GM23248 (cell line): Measurements from ENCODE around the gene CCNF. TPM values are rescaled to one million over a fixed set of nuclear protein-coding genes. Genes with fewer than 3 reads are reported as not detected.

Experiments used
- DNase-seq: peaks from one replicate; pipeline ENCODE4 v3.0.0-alpha.2; 2015
- H2AFZ ChIP-seq: fragments of 200-600 bp; sonication (generic); 2 replicates; pipeline ENCODE4 v1.6.1; 2016; ENCODE audit warnings: antibody characterized with exemption
- H3F3A ChIP-seq: fragments of 200-600 bp; sonication (generic); 2 replicates; pipeline ENCODE4 v1.6.1; 2016; ENCODE audit warnings: mild to moderate bottlenecking, antibody characterized with exemption, mixed run types; ENCODE audit not compliant: insufficient read depth
- H3K27ac ChIP-seq: fragments of 200-600 bp; sonication (generic); 2 replicates; pipeline ENCODE4 v1.5.1; 2016; ENCODE audit warnings: mild to moderate bottlenecking
- H3K27me3 ChIP-seq: fragments of 200-600 bp; sonication (generic); replicated peaks from 2 replicates; pipeline ENCODE4 v1.6.1; 2016; ENCODE audit warnings: mild to moderate bottlenecking; ENCODE audit not compliant: insufficient read depth
- H3K36me3 ChIP-seq: fragments of 200-600 bp; sonication (generic); 2 replicates; pipeline ENCODE4 v1.6.1; 2016; ENCODE audit warnings: low read depth, mild to moderate bottlenecking
- H3K4me1 ChIP-seq: fragments of 200-600 bp; sonication (generic); 2 replicates; pipeline ENCODE4 v1.6.1; 2016; ENCODE audit warnings: mild to moderate bottlenecking; ENCODE audit not compliant: insufficient read depth
- H3K4me2 ChIP-seq: fragments of 200-600 bp; sonication (generic); one replicate; pipeline ENCODE4 v1.6.1; 2016; ENCODE audit warnings: mild to moderate bottlenecking; ENCODE audit not compliant: unreplicated experiment
- H3K4me3 ChIP-seq: fragments of 200-600 bp; sonication (generic); 2 replicates; pipeline ENCODE4 v1.5.1; 2016; ENCODE audit warnings: mild to moderate bottlenecking
- H3K79me2 ChIP-seq: fragments of 200-600 bp; sonication (generic); 2 replicates; pipeline ENCODE4 v1.6.1; 2016; ENCODE audit warnings: mild to moderate bottlenecking; ENCODE audit not compliant: insufficient read depth
- H3K9ac ChIP-seq: fragments of 200-600 bp; sonication (generic); 2 replicates; pipeline ENCODE4 v1.6.1; 2016; ENCODE audit warnings: mild to moderate bottlenecking
- H3K9me2 ChIP-seq: fragments of 200-600 bp; sonication (generic); 2 replicates; pipeline ENCODE4 v1.6.1; 2016; ENCODE audit warnings: mixed run types, mild to moderate bottlenecking, moderate library complexity; ENCODE audit not compliant: insufficient read depth
- H3K9me3 ChIP-seq: fragments of 200-600 bp; sonication (generic); one replicate; pipeline ENCODE4 v1.6.1; 2017; ENCODE audit warnings: low read depth
- H4K20me1 ChIP-seq: fragments of 200-600 bp; sonication (generic); 2 replicates; pipeline ENCODE4 v1.6.0; 2016; ENCODE audit not compliant: insufficient read depth
- EZH2 ChIP-seq: fragments of 200-600 bp; sonication (generic); IDR thresholded peaks from 2 replicates; pipeline ENCODE4 v1.6.1; 2018; ENCODE audit warnings: antibody characterized with exemption, mild to moderate bottlenecking; ENCODE audit not compliant: insufficient read depth, poor library complexity, severe bottlenecking
- EZH2phosphoT487 ChIP-seq: fragments of 200-600 bp; sonication (generic); IDR thresholded peaks from 2 replicates; pipeline ENCODE4 v1.6.1; 2018; ENCODE audit warnings: antibody characterized with exemption, moderate library complexity, mild to moderate bottlenecking, low read depth; ENCODE audit not compliant: insufficient read depth
- WGBS, 2 experiments: methylation state at CpG; one replicate each; pipeline ENCODE4 v1.1.6; 2015 to 2017; ENCODE audit warnings: low lambda C conversion rate in 2 of 2, low coverage in 1 of 2; ENCODE audit errors: missing lambda C conversion rate in 2 of 2; 5-methylcytosine and 5-hydroxymethylcytosine counted together
- in situ Hi-C: fragments of 300-500 bp; cut with MboI; formaldehyde crosslinking; loops from 2 replicates; pipeline ENCODE4 v1.15.0; 2020
- polyA plus RNA-seq: library from polyadenylated mRNA; unstranded; fragments of >200 nt; fragmentation: Nextera tagmentation; extraction: Ambion mirVana; gene quantifications from 2 replicates; pipeline ENCODE4 v1.2.1, GENCODE V29; 2016
- total RNA-seq: library from RNA; depleted of rRNA; stranded (reverse); fragments of >200 nt; shearing (Covaris generic); gene quantifications from 2 replicates; pipeline ENCODE4 v1.2.3, GENCODE V29; 2014

Gene CCNF
- total and polyA plus RNA-seq, 2 experiments from 2014 or later, result 9.3 to 11.5 TPM

- Histone ChIP-seq H2AFZ (no peak overlapping the region), H3K9me2 (no peaks in the 10 kb centered on the region), H3K79me2 (peaks cover 63% of the 10 kb centered on the region), H3K27ac (no peak overlapping the region), H3K4me1 (no peaks in the 10 kb centered on the region), H3K9ac (no peak overlapping the region), H3K4me2 (no peak overlapping the region), H3K9me3 (no peaks in the 10 kb centered on the region), H4K20me1 (no peaks in the 10 kb centered on the region), H3K27me3 (no peaks in the 10 kb centered on the region), H3F3A (no peaks in the 10 kb centered on the region), H3K4me3 (no peak overlapping the region), H3K36me3 (no peaks in the 10 kb centered on the region)
- in situ Hi-C loops, result no loop called here
- WGBS, 2 experiments, result 96 to 98% methylated on average over 14 to 16 of the region's 16 CpGs
- no peak for TF ChIP-seq EZH2
- no peak for TF ChIP-seq EZH2phosphoT487
- no peak for DNase-seq
These were observed 60.3 kb downstream of the CCNF start for GRCh38 chr16:2489581-2489980.

GRCh38 chr16:2490190-2491105, 61.2 kb downstream of the CCNF start:
- Histone ChIP-seq H4K20me1 (no peaks in the 10 kb centered on the region), H3K4me2 (no peak overlapping the region), H3K4me1 (no peaks in the 10 kb centered on the region), H3K9me3 (no peaks in the 10 kb centered on the region), H3K27me3 (no peaks in the 10 kb centered on the region), H3K36me3 (no peaks in the 10 kb centered on the region), H3K79me2 (peaks cover 55% of the 10 kb centered on the region), H3K27ac (no peak overlapping the region), H3K9ac (no peak overlapping the region), H3F3A (no peaks in the 10 kb centered on the region), H3K4me3 (no peak overlapping the region), H2AFZ (no peak overlapping the region), H3K9me2 (no peaks in the 10 kb centered on the region)
- in situ Hi-C loops, result no loop called here
- TF ChIP-seq EZH2 (no peak), EZH2phosphoT487 (no peak)
- WGBS, 2 experiments, result 89 to 93% methylated on average over 20 to 23 of the region's 23 CpGs
- DNase-seq, result no peak

- H3K4me1 ChIP-seq, result peaks cover 3% of the 10 kb centered on the region; the same call in 1 of the 2 replicates
- H3K9me2 ChIP-seq, result no peaks in the 10 kb centered on the region
- no peaks in the 10 kb centered on the region for H3K9me3 ChIP-seq
- WGBS, 2 experiments, result 94 to 96% methylated on average over 13 of the region's 13 CpGs
- no peaks in the 10 kb centered on the region for H3K36me3 ChIP-seq
- H2AFZ ChIP-seq, result no peak overlapping the region
- no peaks in the 10 kb centered on the region for H3F3A ChIP-seq
- H3K4me3 ChIP-seq, result no peak overlapping the region
- in situ Hi-C loops, result no loop called here
- H3K27me3 ChIP-seq, result no peaks in the 10 kb centered on the region
- H3K9ac ChIP-seq, result no peak overlapping the region
- H3K79me2 ChIP-seq, result peaks cover 37% of the 10 kb centered on the region
- no peaks in the 10 kb centered on the region for H4K20me1 ChIP-seq
- no peak overlapping the region for H3K4me2 ChIP-seq
- TF ChIP-seq EZH2phosphoT487, result no peak
- no peak for DNase-seq
- no peak overlapping the region for H3K27ac ChIP-seq
These were observed 63.0 kb downstream of the CCNF start for GRCh38 chr16:2492292-2492691.

GRCh38 chr16:2493605-2494004, 64.4 kb downstream of the CCNF start:
- Histone ChIP-seq H3K4me1 (peaks cover 6% of the 10 kb centered on the region; the same call in 1 of the 2 replicates), H3K9me2 (no peaks in the 10 kb centered on the region), H2AFZ (no peak overlapping the region), H3K9ac (no peak overlapping the region), H3K27me3 (no peaks in the 10 kb centered on the region), H3K27ac (no peak overlapping the region), H3K79me2 (peaks cover 29% of the 10 kb centered on the region; the same call in 1 of the 2 replicates), H3K36me3 (no peaks in the 10 kb centered on the region), H3K4me3 (no peak overlapping the region), H3F3A (no peaks in the 10 kb centered on the region), H3K9me3 (no peaks in the 10 kb centered on the region), H4K20me1 (no peaks in the 10 kb centered on the region), H3K4me2 (no peak overlapping the region)
- in situ Hi-C loops, result no loop called here
- no peak for DNase-seq
- WGBS, 2 experiments, result 93 to 95% methylated on average over 6 of the region's 6 CpGs
- no peak for TF ChIP-seq EZH2phosphoT487
- no peak for TF ChIP-seq EZH2
